ENCODE results near the gene MAP3K6. TPM values are rescaled to one million over a fixed set of nuclear protein-coding genes. Genes with fewer than 3 reads are reported as not detected.
A peak's percentile ranks its signal among the peaks of the same experiment; 100 is the strongest.

Gene MAP3K6
- total and polyA plus RNA-seq, 4 donors: 1.3 to 8.3 (median 4.0) TPM

DNA sequence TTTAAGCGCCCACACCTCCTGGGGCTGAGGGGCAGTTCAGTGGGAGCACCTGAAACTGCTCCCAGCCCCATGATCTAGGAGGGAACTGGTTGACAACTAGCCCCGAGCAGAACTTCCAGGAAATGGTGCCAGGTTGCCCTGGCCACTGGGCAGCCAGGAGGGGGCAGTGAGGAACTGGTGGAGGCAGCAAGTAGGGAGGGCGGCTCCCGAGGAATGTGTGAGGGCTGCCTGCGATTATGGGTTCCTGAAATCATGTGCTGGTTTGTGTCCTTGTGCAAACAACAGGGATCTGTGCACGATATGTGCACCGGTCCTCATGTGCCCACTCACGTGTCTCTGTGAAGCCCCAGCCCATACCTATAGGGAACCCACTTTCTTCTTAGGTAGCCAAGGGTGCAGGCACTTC is 35.6 kb upstream of the MAP3K6 start:
- H3K9me3 ChIP-seq (ENCODE audit: control insufficient read depth in 4 of 4, low read length in 3 of 4): no peaks in the 10 kb centered on the region
- H3K27me3 ChIP-seq (ENCODE audit: control insufficient read depth in 4 of 4, insufficient read depth in 4 of 4, low read length in 3 of 4): no peaks in the 10 kb centered on the region
- DNase-seq (ENCODE audit: low spot score): no peak
- H3K4me1 ChIP-seq (ENCODE audit: control insufficient read depth in 4 of 4, insufficient read depth in 4 of 4, low read length in 3 of 4): peaks cover 0 to 12% (median 2%) of the 10 kb centered on the region in 4 donors
- peaks cover 0 to 8% (median 2%) of the 10 kb centered on the region in 4 donors for H3K36me3 ChIP-seq (ENCODE audit: control insufficient read depth in 4 of 4, insufficient read depth in 3 of 4, low read depth in 1 of 4, low read length in 3 of 4)
- no peak overlapping the region for H3K27ac ChIP-seq (ENCODE audit: low read depth in 1 of 2, low read length in 2 of 2)
- H3K4me3 ChIP-seq (ENCODE audit: low read depth in 1 of 3, low read length in 3 of 3): no peak overlapping the region
- TF ChIP-seq TAF1 (conservative IDR thresholded peaks at IDR 0.05): no peak
- TF ChIP-seq RAD21 (IDR thresholded peaks at IDR 0.05): peak; percentile 71 to 76
- TF ChIP-seq, protein P1, sequence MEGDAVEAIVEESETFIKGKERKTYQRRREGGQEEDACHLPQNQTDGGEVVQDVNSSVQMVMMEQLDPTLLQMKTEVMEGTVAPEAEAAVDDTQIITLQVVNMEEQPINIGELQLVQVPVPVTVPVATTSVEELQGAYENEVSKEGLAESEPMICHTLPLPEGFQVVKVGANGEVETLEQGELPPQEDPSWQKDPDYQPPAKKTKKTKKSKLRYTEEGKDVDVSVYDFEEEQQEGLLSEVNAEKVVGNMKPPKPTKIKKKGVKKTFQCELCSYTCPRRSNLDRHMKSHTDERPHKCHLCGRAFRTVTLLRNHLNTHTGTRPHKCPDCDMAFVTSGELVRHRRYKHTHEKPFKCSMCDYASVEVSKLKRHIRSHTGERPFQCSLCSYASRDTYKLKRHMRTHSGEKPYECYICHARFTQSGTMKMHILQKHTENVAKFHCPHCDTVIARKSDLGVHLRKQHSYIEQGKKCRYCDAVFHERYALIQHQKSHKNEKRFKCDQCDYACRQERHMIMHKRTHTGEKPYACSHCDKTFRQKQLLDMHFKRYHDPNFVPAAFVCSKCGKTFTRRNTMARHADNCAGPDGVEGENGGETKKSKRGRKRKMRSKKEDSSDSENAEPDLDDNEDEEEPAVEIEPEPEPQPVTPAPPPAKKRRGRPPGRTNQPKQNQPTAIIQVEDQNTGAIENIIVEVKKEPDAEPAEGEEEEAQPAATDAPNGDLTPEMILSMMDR (IDR thresholded peaks at IDR 0.05; ENCODE audit: low read depth, low read length, missing input control): peak; percentile 52
- WGBS: 35% methylated on average over 8 of the region's 8 CpGs
- H3K9ac ChIP-seq (ENCODE audit: low read depth in 1 of 2, low read length in 2 of 2): no peak overlapping the region

DNA sequence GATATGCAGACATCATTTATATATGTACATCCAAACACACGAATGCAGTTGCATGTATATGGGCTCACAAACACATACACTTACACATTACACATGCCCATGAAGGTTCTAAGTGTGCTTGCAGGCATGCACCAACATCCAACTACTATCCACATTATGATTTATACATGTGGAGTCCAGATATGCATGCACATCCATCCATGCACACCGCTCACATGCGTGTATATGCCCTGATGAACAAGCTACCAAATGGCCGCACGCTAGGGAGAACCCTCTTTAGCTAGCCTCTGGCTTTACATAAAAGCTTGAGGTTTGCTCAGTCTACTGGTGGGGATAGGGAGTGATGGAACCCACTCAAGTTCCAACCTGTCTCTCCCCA is 34.2 kb upstream of the MAP3K6 start:
- TF ChIP-seq, protein P2, sequence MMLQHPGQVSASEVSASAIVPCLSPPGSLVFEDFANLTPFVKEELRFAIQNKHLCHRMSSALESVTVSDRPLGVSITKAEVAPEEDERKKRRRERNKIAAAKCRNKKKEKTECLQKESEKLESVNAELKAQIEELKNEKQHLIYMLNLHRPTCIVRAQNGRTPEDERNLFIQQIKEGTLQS (IDR thresholded peaks at IDR 0.05): no peak
- TF ChIP-seq SP1 (IDR thresholded peaks at IDR 0.05): no peak
- TF ChIP-seq HNF4G (IDR thresholded peaks at IDR 0.05): no peak
- no peak for TF ChIP-seq YY1 (IDR thresholded peaks at IDR 0.05)
- no peak for TF ChIP-seq GABPA (IDR thresholded peaks at IDR 0.05 in 1 of 2, conservative IDR thresholded peaks at IDR 0.05 in 1 of 2)
- no peak for TF ChIP-seq EGR1 (IDR thresholded peaks at IDR 0.05; ENCODE audit: low read depth in 2 of 2)
- TF ChIP-seq, protein P3, sequence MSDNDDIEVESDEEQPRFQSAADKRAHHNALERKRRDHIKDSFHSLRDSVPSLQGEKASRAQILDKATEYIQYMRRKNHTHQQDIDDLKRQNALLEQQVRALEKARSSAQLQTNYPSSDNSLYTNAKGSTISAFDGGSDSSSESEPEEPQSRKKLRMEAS (IDR thresholded peaks at IDR 0.05): no peak
- TF ChIP-seq, protein P1 (IDR thresholded peaks at IDR 0.05; ENCODE audit: low read depth, low read length, missing input control): no peak
- TF ChIP-seq NR2F2 (IDR thresholded peaks at IDR 0.05): no peak
- no peak for TF ChIP-seq FOXA2 (IDR thresholded peaks at IDR 0.05)
- TF ChIP-seq, protein P4, sequence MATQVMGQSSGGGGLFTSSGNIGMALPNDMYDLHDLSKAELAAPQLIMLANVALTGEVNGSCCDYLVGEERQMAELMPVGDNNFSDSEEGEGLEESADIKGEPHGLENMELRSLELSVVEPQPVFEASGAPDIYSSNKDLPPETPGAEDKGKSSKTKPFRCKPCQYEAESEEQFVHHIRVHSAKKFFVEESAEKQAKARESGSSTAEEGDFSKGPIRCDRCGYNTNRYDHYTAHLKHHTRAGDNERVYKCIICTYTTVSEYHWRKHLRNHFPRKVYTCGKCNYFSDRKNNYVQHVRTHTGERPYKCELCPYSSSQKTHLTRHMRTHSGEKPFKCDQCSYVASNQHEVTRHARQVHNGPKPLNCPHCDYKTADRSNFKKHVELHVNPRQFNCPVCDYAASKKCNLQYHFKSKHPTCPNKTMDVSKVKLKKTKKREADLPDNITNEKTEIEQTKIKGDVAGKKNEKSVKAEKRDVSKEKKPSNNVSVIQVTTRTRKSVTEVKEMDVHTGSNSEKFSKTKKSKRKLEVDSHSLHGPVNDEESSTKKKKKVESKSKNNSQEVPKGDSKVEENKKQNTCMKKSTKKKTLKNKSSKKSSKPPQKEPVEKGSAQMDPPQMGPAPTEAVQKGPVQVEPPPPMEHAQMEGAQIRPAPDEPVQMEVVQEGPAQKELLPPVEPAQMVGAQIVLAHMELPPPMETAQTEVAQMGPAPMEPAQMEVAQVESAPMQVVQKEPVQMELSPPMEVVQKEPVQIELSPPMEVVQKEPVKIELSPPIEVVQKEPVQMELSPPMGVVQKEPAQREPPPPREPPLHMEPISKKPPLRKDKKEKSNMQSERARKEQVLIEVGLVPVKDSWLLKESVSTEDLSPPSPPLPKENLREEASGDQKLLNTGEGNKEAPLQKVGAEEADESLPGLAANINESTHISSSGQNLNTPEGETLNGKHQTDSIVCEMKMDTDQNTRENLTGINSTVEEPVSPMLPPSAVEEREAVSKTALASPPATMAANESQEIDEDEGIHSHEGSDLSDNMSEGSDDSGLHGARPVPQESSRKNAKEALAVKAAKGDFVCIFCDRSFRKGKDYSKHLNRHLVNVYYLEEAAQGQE (IDR thresholded peaks at IDR 0.05): no peak
- no peak for TF ChIP-seq TAF1 (conservative IDR thresholded peaks at IDR 0.05)
- TF ChIP-seq, protein P5, sequence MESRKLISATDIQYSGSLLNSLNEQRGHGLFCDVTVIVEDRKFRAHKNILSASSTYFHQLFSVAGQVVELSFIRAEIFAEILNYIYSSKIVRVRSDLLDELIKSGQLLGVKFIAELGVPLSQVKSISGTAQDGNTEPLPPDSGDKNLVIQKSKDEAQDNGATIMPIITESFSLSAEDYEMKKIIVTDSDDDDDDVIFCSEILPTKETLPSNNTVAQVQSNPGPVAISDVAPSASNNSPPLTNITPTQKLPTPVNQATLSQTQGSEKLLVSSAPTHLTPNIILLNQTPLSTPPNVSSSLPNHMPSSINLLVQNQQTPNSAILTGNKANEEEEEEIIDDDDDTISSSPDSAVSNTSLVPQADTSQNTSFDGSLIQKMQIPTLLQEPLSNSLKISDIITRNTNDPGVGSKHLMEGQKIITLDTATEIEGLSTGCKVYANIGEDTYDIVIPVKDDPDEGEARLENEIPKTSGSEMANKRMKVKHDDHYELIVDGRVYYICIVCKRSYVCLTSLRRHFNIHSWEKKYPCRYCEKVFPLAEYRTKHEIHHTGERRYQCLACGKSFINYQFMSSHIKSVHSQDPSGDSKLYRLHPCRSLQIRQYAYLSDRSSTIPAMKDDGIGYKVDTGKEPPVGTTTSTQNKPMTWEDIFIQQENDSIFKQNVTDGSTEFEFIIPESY (IDR thresholded peaks at IDR 0.05): no peak
- TF ChIP-seq FOXA1 (IDR thresholded peaks at IDR 0.05): no peak
- no peaks in the 10 kb centered on the region for H3K9me3 ChIP-seq (ENCODE audit: control insufficient read depth in 4 of 4, low read length in 3 of 4)
- H3K36me3 ChIP-seq (ENCODE audit: control insufficient read depth in 4 of 4, insufficient read depth in 3 of 4, low read depth in 1 of 4, low read length in 3 of 4): no peaks in the 10 kb centered on the region
- no peak overlapping the region for H3K9ac ChIP-seq (ENCODE audit: low read depth in 1 of 2, low read length in 2 of 2)
- no peak overlapping the region for H3K4me3 ChIP-seq (ENCODE audit: low read depth in 1 of 3, low read length in 3 of 3)
- DNase-seq (ENCODE audit: low spot score): no peak
- peaks cover 0 to 12% (median 2%) of the 10 kb centered on the region in 4 donors for H3K4me1 ChIP-seq (ENCODE audit: control insufficient read depth in 4 of 4, insufficient read depth in 4 of 4, low read length in 3 of 4)
- 89% methylated on average over 5 of the region's 5 CpGs for WGBS
- H3K27me3 ChIP-seq (ENCODE audit: control insufficient read depth in 4 of 4, insufficient read depth in 4 of 4, low read length in 3 of 4): no peaks in the 10 kb centered on the region
- H3K27ac ChIP-seq (ENCODE audit: low read depth in 1 of 2, low read length in 2 of 2): no peak overlapping the region

Data from liver (tissue), 9 donors.